Panc1 (cell line): ENCODE data around the gene MYH11.

Source experiments
- CTCF ChIP-seq: fragments of 450-650 bp; IDR thresholded peaks from 2 replicates; pipeline ENCODE4 v1.5.1; 2017; ENCODE audit warnings: mild to moderate bottlenecking
- POLR2AphosphoS5 ChIP-seq: IDR thresholded peaks from 2 replicates; pipeline ENCODE4 v1.6.1; 2012; ENCODE audit warnings: mild to moderate bottlenecking, low read depth, low read length, moderate library complexity
- REST ChIP-seq, 2 experiments: IDR thresholded peaks; 2 replicates each; pipeline ENCODE4 v1.6.1; 2011 to 2012; ENCODE audit warnings: low read depth in 2 of 2, control low read depth in 1 of 2, low read length in 1 of 2, mild to moderate bottlenecking in 1 of 2, moderate library complexity in 1 of 2; ENCODE audit not compliant: insufficient read depth in 1 of 2
- SIN3A ChIP-seq: IDR thresholded peaks from 2 replicates; pipeline ENCODE4 v1.6.1; 2012; ENCODE audit warnings: low read depth, mild to moderate bottlenecking, low read length, moderate library complexity, borderline replicate concordance; ENCODE audit not compliant: insufficient read depth
- TCF7L2 ChIP-seq: IDR thresholded peaks from 2 replicates; pipeline ENCODE4 v1.6.1; 2011; ENCODE audit warnings: mild to moderate bottlenecking, low read depth, low read length, inconsistent platforms

GRCh38 chr16:15726715-15727114 is 130.1 kb downstream of the MYH11 start:
- no peak for TF ChIP-seq CTCF
- no peak for TF ChIP-seq REST (IDR thresholded peaks at IDR 0.05; ENCODE audit: insufficient read depth in 1 of 2, low read depth in 2 of 2, low read length in 1 of 2)
- TF ChIP-seq POLR2AphosphoS5, result no peak
- no peak for TF ChIP-seq SIN3A
- no peak for TF ChIP-seq TCF7L2
